GM23248 (cell line): Measurements from ENCODE around the gene LPGAT1.

Experiments used
- EZH2 ChIP-seq: fragments of 200-600 bp; sonication (generic); IDR thresholded peaks from 2 replicates; pipeline ENCODE4 v1.6.1; 2018; ENCODE audit warnings: antibody characterized with exemption, mild to moderate bottlenecking; ENCODE audit not compliant: insufficient read depth, poor library complexity, severe bottlenecking
- EZH2phosphoT487 ChIP-seq: fragments of 200-600 bp; sonication (generic); IDR thresholded peaks from 2 replicates; pipeline ENCODE4 v1.6.1; 2018; ENCODE audit warnings: antibody characterized with exemption, moderate library complexity, mild to moderate bottlenecking, low read depth; ENCODE audit not compliant: insufficient read depth

DNA sequence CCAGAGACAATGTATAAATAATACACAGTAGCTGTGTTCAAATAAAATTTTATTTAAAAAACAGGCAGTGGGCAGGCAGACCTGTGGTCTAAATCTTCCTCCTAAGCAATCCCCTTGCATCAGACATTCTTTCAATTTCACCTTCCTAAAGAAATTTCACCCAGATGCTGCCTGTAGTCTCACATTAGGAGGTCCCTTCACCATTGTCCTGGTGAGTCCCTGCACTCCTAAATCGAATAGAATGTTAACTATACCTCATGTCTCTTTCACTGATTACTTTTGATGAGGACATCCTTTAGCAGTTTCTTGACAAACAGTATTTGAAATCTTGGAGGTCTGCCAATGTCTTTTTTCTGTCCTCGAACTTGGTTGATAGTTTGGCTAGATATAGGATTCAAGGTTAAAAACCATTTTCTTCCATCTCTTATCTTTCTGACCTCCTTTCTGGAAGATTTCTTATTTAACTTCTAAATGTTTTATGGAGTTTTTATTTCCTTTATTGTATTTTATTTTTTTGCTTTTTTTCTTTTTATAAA lies 77.5 kb downstream of the LPGAT1 start:
- TF ChIP-seq EZH2 (no peak), EZH2phosphoT487 (no peak)
